NCI-H2107 (cell line): ENCODE results near the gene BEX1.
"Not testable (repeated sequence)": the region's sequence is repeated elsewhere in the genome, so short reads cannot be mapped to it uniquely, and the experiment has no call there.

Experiments
- DNase-seq: peaks from one replicate; lab custom pipeline; 2025; lab: John Stamatoyannopoulos, UW

Gene BEX1

DNA sequence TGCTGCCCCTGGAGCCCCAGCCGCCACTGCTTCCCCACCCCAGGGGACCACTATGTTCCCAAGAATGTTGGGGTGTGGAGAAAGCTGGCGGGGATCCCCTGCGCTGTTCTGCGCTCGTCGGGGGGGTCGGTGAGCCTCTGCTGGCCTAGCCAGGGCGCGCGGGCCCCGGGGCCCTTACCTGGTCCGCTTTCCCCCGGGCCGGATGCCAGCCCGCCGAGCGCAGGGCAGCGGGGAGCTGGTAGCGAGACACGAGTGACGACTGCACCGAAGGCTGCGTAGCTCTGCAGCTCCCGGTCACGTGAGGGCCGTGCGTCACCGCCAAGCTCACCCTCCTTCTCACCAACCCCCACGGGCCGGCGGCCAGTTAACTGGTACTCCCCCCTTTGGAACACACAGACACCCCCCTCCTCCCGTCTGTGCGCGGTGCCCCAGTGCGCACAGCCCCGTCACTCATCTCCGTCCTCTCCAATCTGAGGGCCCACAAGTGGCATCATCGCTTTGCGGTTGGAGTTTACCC, at the start of gene BEX1:
TSS of gene BEX1 (minus strand) at position 254 of the 517 bp plus-strand sequence. CDS start 897 bp downstream, outside the sequence.
- peak; percentile 84 for DNase-seq

DNA sequence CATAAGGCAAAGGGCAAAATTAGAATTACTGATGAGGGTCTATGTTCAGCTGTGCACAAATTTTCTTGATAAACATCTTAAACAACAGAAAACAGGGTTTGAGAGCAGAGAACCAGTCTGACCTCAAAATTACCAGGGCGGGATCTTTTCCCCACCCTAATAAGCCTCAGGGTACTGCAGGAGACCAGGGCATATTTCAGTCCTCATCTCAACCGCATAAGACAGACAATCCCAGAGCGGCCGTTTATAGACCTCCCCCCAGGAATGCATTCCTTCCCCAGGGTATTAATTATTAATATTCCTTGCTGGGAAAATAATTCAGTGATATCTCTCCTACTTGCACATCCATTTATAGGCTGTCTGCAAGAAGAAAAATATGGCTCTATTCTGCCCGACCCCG, 45.5 kb upstream of the BEX1 start:
- not testable (repeated sequence) for DNase-seq

- no peak for DNase-seq
These were observed 43.9 kb upstream of the BEX1 start for GRCh38 chrX:103107836-103108235.

DNA sequence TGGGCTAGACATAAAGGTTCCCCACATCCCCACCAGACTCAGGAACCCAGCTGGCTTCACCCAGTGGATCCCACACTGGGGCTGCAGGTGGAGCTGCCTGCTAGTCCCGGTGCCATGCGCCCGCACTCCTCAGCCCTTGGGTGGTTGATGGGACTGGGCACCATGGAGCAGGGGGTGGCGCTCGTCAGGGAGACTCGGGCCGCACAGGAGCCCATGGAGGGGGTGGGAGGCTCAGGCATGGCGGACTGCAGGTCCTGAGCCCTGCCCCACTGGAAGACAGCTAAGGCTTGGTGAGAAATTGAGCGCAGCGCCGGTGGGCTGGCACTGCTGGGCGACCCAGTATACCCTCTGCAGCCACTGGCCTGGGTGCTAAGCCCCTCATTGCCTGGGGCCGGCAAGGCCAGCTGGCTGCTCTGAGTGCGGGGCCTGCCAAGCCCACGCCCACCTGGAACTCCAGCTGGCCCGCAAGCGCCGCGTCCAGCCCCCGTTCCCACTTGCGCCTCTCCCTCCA, 43.3 kb upstream of the BEX1 start:
- DNase-seq: not testable (repeated sequence)

GRCh38 chrX:103104370-103104769, 40.4 kb upstream of the BEX1 start:
- DNase-seq: not testable (repeated sequence)

DNA sequence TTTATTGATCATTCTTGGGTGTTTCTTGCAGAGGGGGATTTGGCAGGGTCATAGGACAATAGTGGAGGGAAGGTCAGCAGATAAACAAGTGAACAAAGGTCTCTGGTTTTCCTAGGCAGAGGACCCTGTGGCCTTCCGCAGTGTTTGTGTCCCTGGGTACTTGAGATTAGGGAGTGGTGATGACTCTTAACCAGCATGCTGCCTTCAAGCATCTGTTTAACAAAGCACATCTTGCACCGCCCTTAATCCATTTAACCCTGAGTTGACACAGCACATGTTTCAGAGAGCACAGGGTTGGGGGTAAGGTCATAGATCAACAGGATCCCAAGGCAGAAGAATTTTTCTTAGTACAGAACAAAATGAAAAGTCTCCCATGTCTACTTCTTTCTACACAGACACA, 39.9 kb upstream of the BEX1 start:
- not testable (repeated sequence) for DNase-seq

DNA sequence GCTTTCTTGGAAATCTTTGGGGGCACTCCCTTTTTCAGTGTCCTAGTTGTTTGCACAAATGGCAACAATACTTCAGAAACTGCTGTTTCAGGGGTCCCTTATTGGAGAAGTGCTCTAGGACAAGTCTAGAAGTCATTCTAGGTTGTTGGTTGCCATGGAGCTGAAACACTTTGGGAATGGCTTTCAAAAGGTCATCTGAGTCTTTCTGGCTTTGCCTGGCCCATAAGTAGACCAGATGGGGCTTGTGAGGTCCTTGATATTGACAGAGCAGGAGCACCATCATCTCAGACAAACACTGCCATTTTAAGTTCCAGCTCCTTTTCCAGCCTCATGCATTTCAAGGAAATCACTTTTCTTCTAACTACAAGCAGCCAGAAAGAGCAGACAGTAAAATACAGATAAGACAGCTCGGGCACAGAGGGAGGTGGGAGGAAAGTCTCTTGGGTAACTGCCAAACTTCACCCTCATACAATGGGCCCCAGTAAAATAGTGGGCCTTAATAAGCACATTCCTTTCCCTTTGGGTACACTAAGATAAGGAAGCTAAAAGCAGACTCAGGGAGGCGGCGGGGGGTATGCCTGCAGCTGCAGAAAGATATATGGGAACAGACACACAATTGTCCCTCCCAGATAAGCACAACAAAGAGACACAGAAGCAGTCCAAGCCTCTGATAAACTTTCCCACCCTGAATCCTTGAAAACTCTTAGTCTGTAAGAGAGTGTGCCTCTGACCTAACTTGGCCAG, 37.5 kb upstream of the BEX1 start:
- no peak for DNase-seq

DNA sequence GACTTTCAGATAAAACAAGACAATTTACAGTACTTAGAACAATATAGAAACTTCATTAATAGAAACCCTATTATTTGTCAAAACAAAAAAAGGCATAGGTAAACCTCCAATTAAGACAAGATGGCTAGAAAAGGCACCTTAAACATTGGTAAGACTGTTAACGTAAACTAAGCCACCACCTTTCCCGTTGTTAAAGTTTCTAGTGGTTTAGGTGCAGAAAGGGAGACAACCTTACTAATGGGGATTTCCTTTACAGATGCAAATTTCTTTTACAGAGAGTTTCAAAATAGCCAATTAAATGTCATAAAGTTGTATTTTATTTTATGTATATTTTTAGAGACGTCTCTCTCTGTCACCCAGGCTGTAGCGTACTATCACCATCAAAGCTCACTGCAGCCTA, 36.5 kb upstream of the BEX1 start:
- DNase-seq: no peak

DNA sequence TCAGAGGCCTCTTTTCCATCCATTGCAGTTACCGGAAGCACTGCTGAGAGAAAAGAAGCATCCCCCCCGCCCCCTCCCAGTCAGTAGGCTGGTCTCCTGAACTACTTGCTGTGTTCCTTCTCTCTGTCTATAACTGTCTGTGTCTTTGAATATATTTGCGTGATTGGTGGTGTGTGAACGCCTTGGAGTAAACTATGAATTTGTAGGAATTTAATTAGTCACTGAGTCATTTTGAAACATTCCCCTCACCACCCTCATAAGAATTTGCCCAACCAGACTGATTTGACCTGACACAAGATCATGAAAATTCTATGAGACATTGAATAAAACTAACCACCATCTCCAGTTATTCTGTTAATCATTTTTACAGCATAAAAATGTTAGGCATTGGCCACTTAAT, 35.7 kb upstream of the BEX1 start:
- DNase-seq: no peak

- no peak for DNase-seq
These were observed 34.5 kb upstream of the BEX1 start for GRCh38 chrX:103098488-103098887.

GRCh38 chrX:103092942-103093341, 29.0 kb upstream of the BEX1 start, which contains the start of gene NXF3:
TSS of gene NXF3 (minus strand) at chrX:103093143. CDS start at chrX:103093023, 120 bp downstream.
- no peak for DNase-seq

- no peak for DNase-seq
These were observed 17.1 kb upstream of the BEX1 start for GRCh38 chrX:103081051-103081450.

DNA sequence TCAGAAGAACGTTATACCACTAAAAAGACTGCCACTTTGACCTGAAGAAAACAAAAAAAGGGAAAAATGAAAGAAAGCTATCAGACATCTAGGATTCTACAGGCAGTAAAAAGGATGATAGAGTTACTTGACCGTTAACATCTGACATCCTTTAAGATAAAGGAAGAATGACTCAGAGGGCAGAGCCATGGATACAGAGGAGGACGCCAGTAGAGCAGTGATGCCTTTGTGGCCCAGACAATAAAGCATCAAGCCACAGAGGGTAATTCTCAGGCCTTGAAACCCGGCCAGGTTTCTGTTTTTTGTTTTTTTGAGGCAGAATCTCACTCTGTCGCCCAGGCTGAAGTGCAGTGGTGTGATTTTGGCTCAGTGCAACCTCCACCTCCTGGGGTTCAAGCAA, 9.5 kb upstream of the BEX1 start:
- no peak for DNase-seq

- DNase-seq: no peak
These were observed 2.6 kb upstream of the BEX1 start for GRCh38 chrX:103066606-103067005.

GRCh38 chrX:103063191-103063845, 653 bp downstream of the BEX1 start:
- DNase-seq: peak; percentile 26

DNA sequence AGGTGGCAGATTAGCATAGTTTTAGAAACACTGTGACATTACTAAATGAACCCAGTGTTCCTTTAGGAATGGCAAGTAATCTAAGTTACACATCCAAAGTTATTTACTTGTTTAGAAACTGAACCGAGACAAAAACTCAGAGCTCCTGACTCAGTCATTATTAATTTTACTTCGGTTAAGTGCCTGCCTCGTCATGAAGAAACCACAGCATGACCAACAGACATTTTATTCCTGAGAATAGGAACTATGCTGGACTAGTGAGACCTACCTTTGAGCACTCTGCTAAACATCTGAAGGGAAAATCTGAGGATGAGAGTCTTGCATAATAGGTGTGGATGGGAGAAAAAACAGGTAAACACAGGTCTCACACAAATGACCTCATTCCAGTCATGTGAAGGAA, 2.5 kb downstream of the BEX1 start:
- no peak for DNase-seq

DNA sequence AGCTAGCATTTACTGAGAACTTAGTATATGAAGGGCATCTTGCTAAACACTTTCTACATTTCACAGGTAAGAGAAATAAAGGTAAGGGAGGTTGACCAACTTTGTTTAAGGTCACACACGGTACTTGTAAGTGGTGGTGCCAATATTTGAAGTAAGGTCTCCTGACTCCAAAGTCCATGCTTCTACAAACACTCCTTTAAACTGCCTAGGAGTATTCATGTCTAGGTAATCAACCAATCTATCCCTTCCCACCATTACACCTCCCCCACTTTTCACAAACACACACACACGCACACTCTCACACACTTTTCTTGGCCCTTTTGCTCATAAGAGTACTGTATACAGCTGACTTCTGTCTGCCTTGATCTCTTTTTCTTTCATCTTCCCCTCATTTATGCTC, 7.1 kb downstream of the BEX1 start:
- no peak for DNase-seq

- DNase-seq: no peak
These were observed 11.3 kb downstream of the BEX1 start for GRCh38 chrX:103052625-103053024.

- DNase-seq: no peak
These were observed 12.6 kb downstream of the BEX1 start for GRCh38 chrX:103051260-103051789.

DNA sequence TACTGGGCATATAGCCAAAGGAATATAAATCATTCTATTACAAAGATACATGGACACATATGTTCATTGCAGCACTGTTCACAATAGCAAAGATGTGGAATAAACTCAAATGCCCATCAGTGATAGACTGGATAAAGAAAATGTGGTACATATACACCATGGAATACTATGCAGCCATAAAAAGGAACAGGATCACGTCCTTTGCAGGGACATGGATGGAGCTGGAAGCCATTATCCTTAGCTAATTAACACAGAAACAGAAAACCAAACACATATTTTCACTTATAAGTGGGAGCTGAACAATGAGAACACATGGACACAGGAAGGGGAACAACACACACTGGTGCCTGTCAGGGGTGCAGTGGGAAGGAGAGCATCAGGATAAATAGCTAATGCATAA, 30.6 kb downstream of the BEX1 start:
- DNase-seq: not testable (repeated sequence)

GRCh38 chrX:103017542-103017941, 46.4 kb downstream of the BEX1 start:
- DNase-seq: no peak

DNA sequence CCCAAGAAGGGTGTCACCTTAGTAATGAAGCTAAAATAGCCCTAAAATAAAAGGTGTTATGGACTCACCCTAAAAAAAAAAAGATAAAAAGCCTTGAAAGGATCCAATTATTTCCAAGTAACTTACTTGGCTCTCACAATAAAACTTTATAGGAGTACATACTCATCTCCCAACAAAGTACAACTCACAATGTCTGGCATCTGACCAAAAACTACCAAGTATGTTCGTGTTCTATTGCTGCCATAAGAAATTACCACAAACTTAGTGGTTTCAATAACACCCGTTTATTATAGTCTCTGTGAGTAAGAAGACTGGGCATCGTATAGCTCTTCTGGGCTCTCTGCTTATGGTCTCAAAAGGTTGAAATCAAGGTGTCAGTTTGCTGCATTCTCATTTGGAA, 51.0 kb downstream of the BEX1 start:
- DNase-seq: no peak
